Sigmoid colon (tissue), 7 donors: Measurements from ENCODE around the gene MYRF. TPM values are rescaled to one million over a fixed set of nuclear protein-coding genes. Genes with fewer than 3 reads are reported as not detected.
A peak's percentile ranks its signal among the peaks of the same experiment; 100 is the strongest.

Experiments
- DNase-seq: peaks from one replicate; pipeline ENCODE4 v3.0.0-alpha.2; 2019
- H3K27ac ChIP-seq, 4 donors: fragments of 200-600 bp; sonication (generic); one replicate each; pipeline ENCODE4 v1.5.1; 2016 to 2019; ENCODE audit warnings: mild to moderate bottlenecking in 1 of 4
- H3K27me3 ChIP-seq, 3 donors: fragments of 200-600 bp; sonication (generic); one replicate each; pipeline ENCODE4 v1.5.1; 2019; ENCODE audit warnings: mild to moderate bottlenecking in 1 of 3
- H3K36me3 ChIP-seq, 4 donors: fragments of 200-600 bp; sonication (generic); one replicate each; pipeline ENCODE4 v1.5.1; 2016 to 2019
- H3K4me1 ChIP-seq, 4 donors: fragments of 200-600 bp; sonication (generic); one replicate each; pipeline ENCODE4 v1.5.1; 2017 to 2019
- H3K4me3 ChIP-seq, 4 donors: fragments of 200-600 bp; sonication (generic); one replicate each; pipeline ENCODE4 v1.5.1; 2017 to 2019; ENCODE audit warnings: mild to moderate bottlenecking in 2 of 4, moderate library complexity in 1 of 4
- H3K9me3 ChIP-seq, 4 donors: fragments of 200-600 bp in 3 of 4; sonication (generic) in 3 of 4; one replicate each; pipeline versions ENCODE4 v1.5.1 to v1.6.1; 2013 to 2019
- EP300 ChIP-seq, 4 donors: sonication (generic); formaldehyde crosslinking; IDR thresholded peaks; one replicate each; pipeline ENCODE4 v1.6.1; 2017; ENCODE audit warnings: antibody characterized with exemption in 4 of 4
- POLR2A ChIP-seq, 2 donors: fragments of 450-650 bp; IDR thresholded peaks; one replicate each; pipeline ENCODE4 v1.6.1; 2016; ENCODE audit warnings: antibody characterized with exemption in 2 of 2, mild to moderate bottlenecking in 2 of 2, moderate library complexity in 2 of 2
- POLR2AphosphoS5 ChIP-seq, 4 donors: sonication (generic); formaldehyde crosslinking; IDR thresholded peaks; one replicate each; pipeline ENCODE4 v1.6.1; 2017; ENCODE audit warnings: antibody characterized with exemption in 4 of 4
- WGBS, 2 donors: extraction: QIAGEN DNeasy Blood & Tissue Kit; methylation state at CpG; one replicate each; pipeline ENCODE4 v1.1.7; 2013; 5-methylcytosine and 5-hydroxymethylcytosine counted together
- intact Hi-C: fragments of 100-400 bp; cut with DNase I; formaldehyde crosslinking; loops from one replicate; pipeline ENCODE4 v1.15.1; 2023
- polyA plus RNA-seq, 3 donors: library from polyadenylated mRNA; stranded (reverse); fragments of 200-250 nt; gene quantifications; one replicate each; pipeline ENCODE4 v1.2.3, GENCODE V29; 2013
- total RNA-seq, 4 donors: library from RNA; depleted of rRNA; stranded (reverse); fragments of >200 nt; gene quantifications; one replicate each; pipeline ENCODE4 v1.1.0, GENCODE V29; 2016
- TF ChIP-seq, protein P1 (sequence below), 4 experiments: fragments of 450-650 bp in 3 of 4; fragments of 200-600 bp in 1 of 4; IDR thresholded peaks; one replicate each; pipeline ENCODE4 v1.5.1; 2016 to 2019; ENCODE audit warnings: antibody characterized with exemption in 4 of 4, mild to moderate bottlenecking in 3 of 4, moderate library complexity in 2 of 4
- donor health status: healthy with polysubstance abuse.
- donor health status: Bipolar disorder and iron deficiency.
- donor health status: healthy.

Gene MYRF
- total and polyA plus RNA-seq, 7 donors, result under 0.01 to 6.4 (median 0.66) TPM

DNA sequence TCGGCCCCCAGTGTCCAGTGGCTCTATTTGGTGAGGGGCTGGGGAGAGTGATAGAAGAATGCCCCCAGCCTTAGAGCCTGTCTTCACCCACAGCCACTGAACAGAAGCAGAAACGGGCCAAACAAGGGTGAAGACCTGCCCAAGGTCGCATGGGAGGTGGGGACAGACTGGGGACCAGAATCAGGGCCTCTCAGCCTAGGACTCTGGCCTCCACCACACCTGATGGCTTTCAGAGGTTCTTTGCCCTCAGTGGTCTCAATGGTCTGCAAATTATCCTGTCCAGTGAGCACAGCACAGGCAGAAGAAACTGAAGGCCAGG lies 4.5 kb upstream of the MYRF start:
- intact Hi-C loops, result no loop called here

DNA sequence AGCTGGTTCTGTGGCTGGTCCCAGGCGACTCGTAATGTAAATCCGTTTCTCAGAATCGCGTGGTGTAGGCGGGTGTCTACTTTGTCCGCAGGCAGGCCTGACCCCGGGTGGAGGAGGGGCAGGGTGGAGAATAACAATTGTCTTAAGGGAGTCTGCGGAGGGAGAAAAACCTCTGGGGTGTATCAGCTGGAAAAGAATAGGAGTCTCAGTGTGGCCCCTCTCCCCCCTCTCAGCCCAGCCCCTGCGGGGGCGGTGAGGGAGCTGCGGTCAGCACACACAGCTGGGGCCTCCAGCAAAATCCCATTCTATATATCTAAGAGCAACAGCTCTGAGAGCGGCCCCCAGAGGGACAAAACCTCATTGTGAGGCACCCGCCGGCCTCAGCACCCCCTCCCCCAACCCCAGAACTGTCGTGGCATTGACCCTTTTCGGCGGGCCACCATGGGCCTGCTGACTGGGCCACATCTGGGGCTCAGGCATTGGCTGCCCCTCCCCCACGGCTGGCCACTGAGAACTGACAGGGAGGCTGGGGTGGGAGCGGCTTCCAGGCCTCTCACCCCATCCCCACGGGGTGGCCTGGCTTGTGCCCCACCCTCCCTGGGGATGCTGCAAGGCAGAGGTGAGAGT lies 2.7 kb upstream of the MYRF start:
- Histone ChIP-seq H3K9me3 (no peaks in the 10 kb centered on the region), H3K27me3 (peaks cover 9 to 35% (median 10%) of the 10 kb centered on the region in 3 donors), H3K36me3 (no peaks in the 10 kb centered on the region), H3K27ac (no peak overlapping the region), H3K4me1 (peaks cover 0 to 13% (median 10%) of the 10 kb centered on the region in 4 donors), H3K4me3 (no peak overlapping the region)
- 65 to 72% methylated on average over 21 of the region's 21 CpGs for WGBS, 2 donors
- no peak for DNase-seq
- intact Hi-C loops, result loop anchor here (5.0 kb wide), 1 partner anchor 358 kb away; no protein-coding TSS in a partner anchor
- TF ChIP-seq POLR2AphosphoS5 (IDR thresholded peaks at IDR 0.05) (no peak), POLR2A (IDR thresholded peaks at IDR 0.05) (no peak), EP300 (IDR thresholded peaks at IDR 0.05) (no peak)
- TF ChIP-seq, protein P1, sequence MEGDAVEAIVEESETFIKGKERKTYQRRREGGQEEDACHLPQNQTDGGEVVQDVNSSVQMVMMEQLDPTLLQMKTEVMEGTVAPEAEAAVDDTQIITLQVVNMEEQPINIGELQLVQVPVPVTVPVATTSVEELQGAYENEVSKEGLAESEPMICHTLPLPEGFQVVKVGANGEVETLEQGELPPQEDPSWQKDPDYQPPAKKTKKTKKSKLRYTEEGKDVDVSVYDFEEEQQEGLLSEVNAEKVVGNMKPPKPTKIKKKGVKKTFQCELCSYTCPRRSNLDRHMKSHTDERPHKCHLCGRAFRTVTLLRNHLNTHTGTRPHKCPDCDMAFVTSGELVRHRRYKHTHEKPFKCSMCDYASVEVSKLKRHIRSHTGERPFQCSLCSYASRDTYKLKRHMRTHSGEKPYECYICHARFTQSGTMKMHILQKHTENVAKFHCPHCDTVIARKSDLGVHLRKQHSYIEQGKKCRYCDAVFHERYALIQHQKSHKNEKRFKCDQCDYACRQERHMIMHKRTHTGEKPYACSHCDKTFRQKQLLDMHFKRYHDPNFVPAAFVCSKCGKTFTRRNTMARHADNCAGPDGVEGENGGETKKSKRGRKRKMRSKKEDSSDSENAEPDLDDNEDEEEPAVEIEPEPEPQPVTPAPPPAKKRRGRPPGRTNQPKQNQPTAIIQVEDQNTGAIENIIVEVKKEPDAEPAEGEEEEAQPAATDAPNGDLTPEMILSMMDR (IDR thresholded peaks at IDR 0.05), result no peak

More for the DNA sequence above, 4.5 kb upstream of the MYRF start:
- Histone ChIP-seq H3K4me1 (peaks cover 0 to 9% (median 7%) of the 10 kb centered on the region in 4 donors), H3K4me3 (no peak overlapping the region), H3K9me3 (no peaks in the 10 kb centered on the region), H3K27ac (no peak overlapping the region), H3K36me3 (peaks cover 0 to 12% (median 0%) of the 10 kb centered on the region in 4 donors), H3K27me3 (peaks cover 4 to 25% (median 9%) of the 10 kb centered on the region in 3 donors)
- TF ChIP-seq POLR2AphosphoS5 (IDR thresholded peaks at IDR 0.05), result no peak
- TF ChIP-seq, protein P1 (IDR thresholded peaks at IDR 0.05), result no peak
- TF ChIP-seq POLR2A (IDR thresholded peaks at IDR 0.05), result no peak
- TF ChIP-seq EP300 (IDR thresholded peaks at IDR 0.05), result no peak
- WGBS, 2 donors, result 17 to 55% methylated on average over 3 of the region's 3 CpGs
- no peak for DNase-seq

DNA sequence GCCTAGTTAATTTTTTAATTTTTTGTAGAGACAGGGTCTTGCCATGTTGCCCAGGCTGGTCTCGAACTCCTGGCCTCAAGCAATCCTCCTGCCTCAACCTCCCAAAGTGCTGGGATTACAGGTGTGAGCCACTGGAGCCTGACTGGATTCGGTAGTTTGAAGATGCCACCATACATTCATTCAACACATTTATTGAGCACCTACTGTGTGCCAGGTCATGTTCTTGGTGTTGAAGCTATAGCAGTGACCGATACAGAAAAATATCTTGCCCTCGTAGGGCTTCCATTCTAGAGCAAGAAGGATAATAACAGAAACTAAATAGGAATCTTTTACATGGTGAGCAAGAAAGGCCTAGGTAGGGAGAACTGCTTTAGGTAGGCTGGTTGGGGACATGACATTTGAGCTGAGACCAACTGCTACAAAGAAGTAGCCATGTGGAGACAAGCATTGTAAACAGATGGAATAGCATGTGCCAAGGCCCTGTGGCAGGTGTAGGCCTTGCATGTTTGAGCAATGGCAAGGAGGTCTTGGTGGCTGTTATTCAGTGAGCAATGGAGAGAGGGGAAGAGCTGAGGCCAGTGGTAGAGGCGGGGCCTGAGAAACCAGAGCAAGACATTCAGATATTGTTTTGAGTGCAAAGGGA lies 1.7 kb upstream of the MYRF start:
- Histone ChIP-seq H3K36me3 (no peaks in the 10 kb centered on the region), H3K27ac (no peak overlapping the region), H3K9me3 (no peaks in the 10 kb centered on the region), H3K4me1 (peaks cover 0 to 13% (median 10%) of the 10 kb centered on the region in 4 donors), H3K27me3 (peaks cover 9 to 35% (median 10%) of the 10 kb centered on the region in 3 donors), H3K4me3 (no peak overlapping the region)
- 93 to 94% methylated on average over 5 of the region's 5 CpGs for WGBS, 2 donors
- TF ChIP-seq POLR2AphosphoS5 (IDR thresholded peaks at IDR 0.05), result no peak
- no peak for DNase-seq
- intact Hi-C loops, result loop anchor here (5.0 kb wide), 1 partner anchor 357 kb away; no protein-coding TSS in a partner anchor

DNA sequence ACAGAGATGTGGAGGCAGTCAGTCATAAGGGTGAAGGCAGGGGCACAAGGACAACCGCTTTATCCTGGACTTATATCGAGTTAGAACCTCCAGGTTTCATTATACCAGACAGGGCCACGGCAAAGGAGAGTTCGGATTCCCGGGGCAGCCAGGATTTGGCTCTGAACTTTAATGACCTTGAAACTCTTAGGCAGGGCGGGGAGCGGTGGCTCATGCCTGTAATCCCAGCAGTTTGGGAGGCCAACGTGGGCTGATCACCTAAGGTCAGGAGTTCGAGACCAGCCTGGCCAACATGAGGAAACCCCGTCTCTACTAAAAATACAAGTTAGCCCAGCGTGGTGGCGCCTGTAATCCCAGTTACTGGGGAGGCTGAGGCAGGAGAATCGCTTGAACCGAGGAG lies 1.1 kb upstream of the MYRF start:
- peaks cover 9 to 35% (median 10%) of the 10 kb centered on the region in 3 donors for H3K27me3 ChIP-seq
- no peaks in the 10 kb centered on the region for H3K9me3 ChIP-seq
- peaks cover 0 to 13% (median 10%) of the 10 kb centered on the region in 4 donors for H3K4me1 ChIP-seq
- H3K27ac ChIP-seq, result no peak overlapping the region
- H3K4me3 ChIP-seq, result no peak overlapping the region
- TF ChIP-seq, protein P1 (IDR thresholded peaks at IDR 0.05), result no peak
- no peak for TF ChIP-seq EP300 (IDR thresholded peaks at IDR 0.05)
- TF ChIP-seq POLR2A (IDR thresholded peaks at IDR 0.05), result no peak
- TF ChIP-seq POLR2AphosphoS5 (IDR thresholded peaks at IDR 0.05), result no peak
- intact Hi-C loops, result loop anchor here (5.0 kb wide), 1 partner anchor 356 kb away; no protein-coding TSS in a partner anchor
- WGBS, 2 donors, result 65 to 87% methylated on average over 14 of the region's 14 CpGs
- H3K36me3 ChIP-seq, result no peaks in the 10 kb centered on the region
- no peak for DNase-seq

GRCh38 chr11:61752925-61753521 lies 587 bp downstream of the MYRF start:
- 22 to 42% methylated on average over 17 of the region's 17 CpGs for WGBS, 2 donors
- H3K4me1 ChIP-seq, result peaks cover 0 to 13% (median 10%) of the 10 kb centered on the region in 4 donors
- intact Hi-C loops, result loop anchor here (5.0 kb wide), 1 partner anchor 354 kb away; no protein-coding TSS in a partner anchor
- peaks cover 9 to 35% (median 10%) of the 10 kb centered on the region in 3 donors for H3K27me3 ChIP-seq
- H3K27ac ChIP-seq, result no peak overlapping the region
- no peaks in the 10 kb centered on the region for H3K36me3 ChIP-seq
- TF ChIP-seq, protein P1 (IDR thresholded peaks at IDR 0.05), result no peak
- TF ChIP-seq EP300 (IDR thresholded peaks at IDR 0.05), result no peak
- TF ChIP-seq POLR2A (IDR thresholded peaks at IDR 0.05), result no peak
- TF ChIP-seq POLR2AphosphoS5 (IDR thresholded peaks at IDR 0.05), result no peak
- DNase-seq, result no peak
- H3K4me3 ChIP-seq, result peak overlapping the region; percentile 21 to 52 (median 46)
- no peaks in the 10 kb centered on the region for H3K9me3 ChIP-seq
